ENCODE measurements around the gene HCN3.

DNA sequence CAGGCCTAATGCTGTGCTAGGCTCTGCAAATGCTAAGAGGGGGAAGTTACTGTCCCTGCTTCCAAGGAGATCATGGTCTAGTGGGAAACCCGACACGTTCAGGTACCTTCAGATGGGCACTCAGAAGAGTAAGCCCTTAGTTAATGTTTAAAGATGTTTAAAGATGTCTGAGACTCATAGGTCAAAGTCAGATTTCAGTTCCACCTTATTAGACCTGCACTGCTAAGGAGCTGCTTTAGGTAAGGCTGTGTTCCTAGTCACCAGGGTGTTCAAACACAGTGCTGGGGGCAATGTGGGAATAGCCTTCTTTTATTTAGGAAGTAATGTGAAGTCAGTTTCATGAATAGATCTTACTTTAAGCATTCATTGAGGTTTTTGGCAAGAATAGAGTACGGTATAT lies 39.7 kb downstream of the HCN3 start:
- TF ChIP-seq RAD21 (conservative IDR thresholded peaks at IDR 0.05) (no peak), POLR2AphosphoS5 (IDR thresholded peaks at IDR 0.05) (no peak), TAF1 (IDR thresholded peaks at IDR 0.05; ENCODE audit: low read depth) (no peak), EP300 (conservative IDR thresholded peaks at IDR 0.05; ENCODE audit: poor library complexity, severe bottlenecking) (no peak), REST (IDR thresholded peaks at IDR 0.05; ENCODE audit: borderline replicate concordance) (no peak)
- TF ChIP-seq, protein P1, sequence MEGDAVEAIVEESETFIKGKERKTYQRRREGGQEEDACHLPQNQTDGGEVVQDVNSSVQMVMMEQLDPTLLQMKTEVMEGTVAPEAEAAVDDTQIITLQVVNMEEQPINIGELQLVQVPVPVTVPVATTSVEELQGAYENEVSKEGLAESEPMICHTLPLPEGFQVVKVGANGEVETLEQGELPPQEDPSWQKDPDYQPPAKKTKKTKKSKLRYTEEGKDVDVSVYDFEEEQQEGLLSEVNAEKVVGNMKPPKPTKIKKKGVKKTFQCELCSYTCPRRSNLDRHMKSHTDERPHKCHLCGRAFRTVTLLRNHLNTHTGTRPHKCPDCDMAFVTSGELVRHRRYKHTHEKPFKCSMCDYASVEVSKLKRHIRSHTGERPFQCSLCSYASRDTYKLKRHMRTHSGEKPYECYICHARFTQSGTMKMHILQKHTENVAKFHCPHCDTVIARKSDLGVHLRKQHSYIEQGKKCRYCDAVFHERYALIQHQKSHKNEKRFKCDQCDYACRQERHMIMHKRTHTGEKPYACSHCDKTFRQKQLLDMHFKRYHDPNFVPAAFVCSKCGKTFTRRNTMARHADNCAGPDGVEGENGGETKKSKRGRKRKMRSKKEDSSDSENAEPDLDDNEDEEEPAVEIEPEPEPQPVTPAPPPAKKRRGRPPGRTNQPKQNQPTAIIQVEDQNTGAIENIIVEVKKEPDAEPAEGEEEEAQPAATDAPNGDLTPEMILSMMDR (IDR thresholded peaks at IDR 0.05; ENCODE audit: poor library complexity, severe bottlenecking) = no peak
